SK-N-SH treated with all-trans-retinoic acid at 6 μM for 48 hours (cell line): ENCODE results near the gene BBS1.
A peak's percentile ranks its signal among the peaks of the same experiment; 100 is the strongest.
"Not testable (repeated sequence)": the region's sequence is repeated elsewhere in the genome, so short reads cannot be mapped to it uniquely, and the experiment has no call there.

Experiments used
- ATAC-seq: fragments of 200-7000 bp; cut with Tn5 transposase; 3 replicates; pipeline ENCODE4 v1.9.1; 2020; ENCODE audit warnings: mild to moderate bottlenecking, moderate library complexity
- ARNTL ChIP-seq: fragments of 450-650 bp; formaldehyde crosslinking; IDR thresholded peaks from 2 replicates; pipeline ENCODE4 v1.5.0; 2020; ENCODE audit warnings: low read depth, mild to moderate bottlenecking, moderate library complexity, borderline replicate concordance
- CSDC2 ChIP-seq: fragments of 250-450 bp; sonication (Bioruptor Pico); IDR thresholded peaks from 2 replicates; pipeline ENCODE4 v1.5.0; 2020; ENCODE audit warnings: mild to moderate bottlenecking, moderate library complexity
- ESRRG ChIP-seq: fragments of 250-450 bp; sonication (Bioruptor Pico); IDR thresholded peaks from 2 replicates; pipeline ENCODE4 v1.6.1; 2021; ENCODE audit warnings: mild to moderate bottlenecking
- GLIS3 ChIP-seq: fragments of 250-450 bp; sonication (Bioruptor Pico); IDR thresholded peaks from 2 replicates; pipeline ENCODE4 v1.5.0; 2020; ENCODE audit warnings: mild to moderate bottlenecking, moderate library complexity
- ISL1 ChIP-seq: fragments of 250-450 bp; sonication (Bioruptor Pico); IDR thresholded peaks from 2 replicates; pipeline ENCODE4 v2.1.2; 2022; ENCODE audit warnings: mild to moderate bottlenecking, moderate library complexity
- OSR1 ChIP-seq: fragments of 250-450 bp; sonication (Bioruptor Pico); IDR thresholded peaks from 2 replicates; pipeline ENCODE4 v1.8.0; 2022; ENCODE audit warnings: moderate library complexity, mild to moderate bottlenecking, inconsistent platforms
- PPARA ChIP-seq: fragments of 250-450 bp; sonication (Bioruptor Pico); IDR thresholded peaks from 2 replicates; pipeline ENCODE4 v1.5.0; 2020; ENCODE audit warnings: mild to moderate bottlenecking, borderline replicate concordance
- RARB ChIP-seq: fragments of 250-450 bp; sonication (Bioruptor Pico); IDR thresholded peaks from 2 replicates; pipeline ENCODE4 v1.8.0; 2021; ENCODE audit warnings: mild to moderate bottlenecking, moderate library complexity
- SNAI2 ChIP-seq: fragments of 250-450 bp; sonication (Bioruptor Pico); IDR thresholded peaks from 2 replicates; pipeline ENCODE4 v1.5.0; 2020; ENCODE audit warnings: mild to moderate bottlenecking, moderate library complexity
- TOX ChIP-seq: fragments of 250-450 bp; sonication (Bioruptor Pico); IDR thresholded peaks from 2 replicates; pipeline ENCODE4 v1.8.0; 2021; ENCODE audit warnings: mild to moderate bottlenecking, moderate library complexity, borderline replicate concordance
- ZFP3 ChIP-seq: fragments of 250-450 bp; sonication (Bioruptor Pico); IDR thresholded peaks from 2 replicates; pipeline ENCODE4 v1.5.0; 2020; ENCODE audit warnings: mild to moderate bottlenecking, moderate library complexity
- ZFP30 ChIP-seq: fragments of 450-650 bp; formaldehyde crosslinking; IDR thresholded peaks from 2 replicates; pipeline ENCODE4 v1.5.0; 2022; ENCODE audit warnings: mild to moderate bottlenecking, moderate library complexity
- ZNF70 ChIP-seq: fragments of 450-650 bp; formaldehyde crosslinking; IDR thresholded peaks from 2 replicates; pipeline ENCODE4 v1.5.0; 2020; ENCODE audit warnings: mild to moderate bottlenecking, moderate library complexity
- ZNF8 ChIP-seq: fragments of 450-650 bp; formaldehyde crosslinking; IDR thresholded peaks from 2 replicates; pipeline ENCODE4 v1.5.0; 2020; ENCODE audit warnings: mild to moderate bottlenecking, moderate library complexity
- TF ChIP-seq, protein P1 (sequence below): fragments of 250-450 bp; sonication (Bioruptor Pico); IDR thresholded peaks from 2 replicates; pipeline ENCODE4 v1.5.0; 2020; ENCODE audit warnings: mild to moderate bottlenecking, moderate library complexity
- TF ChIP-seq, protein P2 (sequence below): fragments of 250-450 bp; sonication (Bioruptor Pico); IDR thresholded peaks from 2 replicates; pipeline ENCODE4 v1.8.0; 2021; ENCODE audit warnings: low read depth, mild to moderate bottlenecking, moderate library complexity, borderline replicate concordance
- TF ChIP-seq, protein P3 (sequence below): fragments of 250-450 bp; sonication (Bioruptor Pico); IDR thresholded peaks from 2 replicates; pipeline ENCODE4 v1.5.1; 2020; ENCODE audit warnings: low read depth, mild to moderate bottlenecking, moderate library complexity
- TF ChIP-seq, protein P4 (sequence below): fragments of 250-450 bp; sonication (Bioruptor Pico); IDR thresholded peaks from 2 replicates; pipeline ENCODE4 v1.5.1; 2021; ENCODE audit warnings: mild to moderate bottlenecking, moderate library complexity

Gene BBS1

DNA sequence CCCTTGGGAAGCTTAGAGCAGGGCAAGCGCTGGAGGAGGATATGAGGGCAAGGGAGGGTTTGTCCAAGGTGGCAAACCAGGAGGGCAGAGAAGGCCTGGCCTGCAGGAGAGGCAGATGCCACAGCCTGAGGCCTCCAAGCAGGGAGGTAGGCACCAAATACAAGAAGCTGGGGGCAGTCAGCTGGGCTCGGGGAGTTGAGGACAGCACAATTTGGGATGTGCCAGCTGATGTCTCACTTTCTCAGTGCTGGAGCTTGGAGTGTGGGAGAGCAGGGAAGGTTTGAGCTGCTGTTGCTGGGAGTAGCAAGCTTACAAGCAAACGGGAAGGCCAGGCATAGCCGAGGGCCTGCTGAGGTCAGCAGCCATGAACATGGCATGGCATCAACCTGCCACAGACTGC is 31.5 kb downstream of the BBS1 start:
- TF ChIP-seq ZFP30 (CRISPR knock-in tag) = no peak
- TF ChIP-seq ZNF8 (CRISPR knock-in tag) = no peak
- TF ChIP-seq GLIS3 (CRISPR knock-in tag) = no peak
- TF ChIP-seq ESRRG (CRISPR knock-in tag) = no peak
- no peak for TF ChIP-seq RARB (CRISPR knock-in tag)
- TF ChIP-seq ISL1 = no peak
- ATAC-seq = no peak

DNA sequence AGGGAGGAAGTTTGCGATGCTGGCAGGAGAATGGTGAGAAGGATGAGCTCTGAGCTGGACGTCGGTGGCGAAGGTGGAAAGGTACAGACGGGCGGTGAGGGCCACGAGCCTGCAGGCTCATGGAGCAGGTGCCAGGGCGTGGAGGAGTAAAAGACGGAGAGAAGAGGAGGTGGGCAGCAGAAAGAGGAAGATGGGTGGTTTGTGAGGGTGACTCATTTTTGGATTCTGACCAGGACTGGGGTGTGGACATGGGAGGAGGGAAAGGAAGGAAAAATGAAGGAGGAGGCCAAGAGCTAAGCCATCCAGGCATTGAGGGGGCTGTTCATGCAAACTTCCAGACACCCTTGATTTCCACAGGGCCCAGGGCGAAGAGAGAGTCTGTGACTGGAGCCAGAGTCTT is 31.9 kb downstream of the BBS1 start:
- TF ChIP-seq ISL1 (no peak), ZNF70 (CRISPR knock-in tag) (no peak), ARNTL (CRISPR knock-in tag) (no peak), ZNF8 (CRISPR knock-in tag) (no peak), TOX (CRISPR knock-in tag) (no peak), SNAI2 (no peak), ZFP3 (no peak), ZFP30 (CRISPR knock-in tag) (no peak), OSR1 (CRISPR knock-in tag) (no peak), CSDC2 (CRISPR knock-in tag) (no peak)
- TF ChIP-seq, protein P1, sequence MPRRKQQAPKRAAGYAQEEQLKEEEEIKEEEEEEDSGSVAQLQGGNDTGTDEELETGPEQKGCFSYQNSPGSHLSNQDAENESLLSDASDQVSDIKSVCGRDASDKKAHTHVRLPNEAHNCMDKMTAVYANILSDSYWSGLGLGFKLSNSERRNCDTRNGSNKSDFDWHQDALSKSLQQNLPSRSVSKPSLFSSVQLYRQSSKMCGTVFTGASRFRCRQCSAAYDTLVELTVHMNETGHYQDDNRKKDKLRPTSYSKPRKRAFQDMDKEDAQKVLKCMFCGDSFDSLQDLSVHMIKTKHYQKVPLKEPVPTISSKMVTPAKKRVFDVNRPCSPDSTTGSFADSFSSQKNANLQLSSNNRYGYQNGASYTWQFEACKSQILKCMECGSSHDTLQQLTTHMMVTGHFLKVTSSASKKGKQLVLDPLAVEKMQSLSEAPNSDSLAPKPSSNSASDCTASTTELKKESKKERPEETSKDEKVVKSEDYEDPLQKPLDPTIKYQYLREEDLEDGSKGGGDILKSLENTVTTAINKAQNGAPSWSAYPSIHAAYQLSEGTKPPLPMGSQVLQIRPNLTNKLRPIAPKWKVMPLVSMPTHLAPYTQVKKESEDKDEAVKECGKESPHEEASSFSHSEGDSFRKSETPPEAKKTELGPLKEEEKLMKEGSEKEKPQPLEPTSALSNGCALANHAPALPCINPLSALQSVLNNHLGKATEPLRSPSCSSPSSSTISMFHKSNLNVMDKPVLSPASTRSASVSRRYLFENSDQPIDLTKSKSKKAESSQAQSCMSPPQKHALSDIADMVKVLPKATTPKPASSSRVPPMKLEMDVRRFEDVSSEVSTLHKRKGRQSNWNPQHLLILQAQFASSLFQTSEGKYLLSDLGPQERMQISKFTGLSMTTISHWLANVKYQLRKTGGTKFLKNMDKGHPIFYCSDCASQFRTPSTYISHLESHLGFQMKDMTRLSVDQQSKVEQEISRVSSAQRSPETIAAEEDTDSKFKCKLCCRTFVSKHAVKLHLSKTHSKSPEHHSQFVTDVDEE (CRISPR knock-in tag) = no peak
- TF ChIP-seq, protein P2, sequence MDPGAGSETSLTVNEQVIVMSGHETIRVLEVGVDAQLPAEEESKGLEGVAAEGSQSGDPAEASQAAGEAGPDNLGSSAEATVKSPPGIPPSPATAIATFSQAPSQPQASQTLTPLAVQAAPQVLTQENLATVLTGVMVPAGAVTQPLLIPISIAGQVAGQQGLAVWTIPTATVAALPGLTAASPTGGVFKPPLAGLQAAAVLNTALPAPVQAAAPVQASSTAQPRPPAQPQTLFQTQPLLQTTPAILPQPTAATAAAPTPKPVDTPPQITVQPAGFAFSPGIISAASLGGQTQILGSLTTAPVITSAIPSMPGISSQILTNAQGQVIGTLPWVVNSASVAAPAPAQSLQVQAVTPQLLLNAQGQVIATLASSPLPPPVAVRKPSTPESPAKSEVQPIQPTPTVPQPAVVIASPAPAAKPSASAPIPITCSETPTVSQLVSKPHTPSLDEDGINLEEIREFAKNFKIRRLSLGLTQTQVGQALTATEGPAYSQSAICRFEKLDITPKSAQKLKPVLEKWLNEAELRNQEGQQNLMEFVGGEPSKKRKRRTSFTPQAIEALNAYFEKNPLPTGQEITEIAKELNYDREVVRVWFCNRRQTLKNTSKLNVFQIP = no peak
- TF ChIP-seq, all 23 proteins: peak for 0
- no peak for ATAC-seq

DNA sequence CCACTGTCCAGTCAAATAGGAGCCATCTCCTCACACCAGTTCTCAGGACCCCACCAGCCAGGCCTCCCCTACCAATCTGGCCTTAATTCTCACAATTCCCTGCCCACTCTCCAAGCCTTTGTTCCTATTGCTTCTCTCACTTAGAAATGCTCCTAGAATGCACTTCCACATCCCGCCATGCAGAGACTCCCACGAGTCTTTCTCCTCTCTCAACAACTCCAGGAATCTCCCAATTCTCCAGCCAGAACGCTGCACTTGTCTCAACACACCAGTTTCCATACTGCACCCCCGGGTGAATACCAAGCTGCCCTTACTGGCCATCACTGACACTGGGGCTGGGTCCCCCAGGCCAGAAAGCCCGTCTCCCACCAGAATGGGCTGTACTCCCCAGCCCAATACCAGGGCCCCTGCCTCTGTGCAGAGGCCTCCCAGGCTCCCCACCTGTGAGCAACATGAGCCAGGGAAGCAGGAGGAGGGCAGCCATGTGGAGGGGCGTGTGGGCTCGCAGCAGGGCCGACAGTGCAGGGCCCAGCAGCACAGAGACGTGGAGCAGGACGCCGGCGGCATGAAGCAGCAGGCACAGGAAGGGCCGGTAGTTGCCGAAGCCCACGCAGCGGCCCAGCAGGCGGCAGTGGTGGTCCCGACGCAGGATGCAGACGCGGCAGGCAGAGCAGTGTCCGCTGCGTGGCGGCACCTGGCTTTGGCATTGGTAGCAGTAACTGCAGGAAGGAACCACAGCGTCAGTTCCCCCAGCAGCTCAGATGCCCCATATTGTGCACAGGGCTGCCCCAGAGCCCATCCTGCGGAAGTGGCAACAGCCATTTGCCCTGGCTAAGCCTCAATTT is 33.0 kb downstream of the BBS1 start:
- TF ChIP-seq ZNF8 (CRISPR knock-in tag) (no peak), ZNF70 (CRISPR knock-in tag) (no peak), ZFP3 (no peak), ZFP30 (CRISPR knock-in tag) (no peak)
- TF ChIP-seq, protein P3, sequence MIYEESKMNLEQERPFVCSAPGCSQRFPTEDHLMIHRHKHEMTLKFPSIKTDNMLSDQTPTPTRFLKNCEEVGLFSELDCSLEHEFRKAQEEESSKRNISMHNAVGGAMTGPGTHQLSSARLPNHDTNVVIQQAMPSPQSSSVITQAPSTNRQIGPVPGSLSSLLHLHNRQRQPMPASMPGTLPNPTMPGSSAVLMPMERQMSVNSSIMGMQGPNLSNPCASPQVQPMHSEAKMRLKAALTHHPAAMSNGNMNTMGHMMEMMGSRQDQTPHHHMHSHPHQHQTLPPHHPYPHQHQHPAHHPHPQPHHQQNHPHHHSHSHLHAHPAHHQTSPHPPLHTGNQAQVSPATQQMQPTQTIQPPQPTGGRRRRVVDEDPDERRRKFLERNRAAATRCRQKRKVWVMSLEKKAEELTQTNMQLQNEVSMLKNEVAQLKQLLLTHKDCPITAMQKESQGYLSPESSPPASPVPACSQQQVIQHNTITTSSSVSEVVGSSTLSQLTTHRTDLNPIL (CRISPR knock-in tag) = no peak
- TF ChIP-seq, all 23 proteins: peak for 0
- no peak for ATAC-seq

DNA sequence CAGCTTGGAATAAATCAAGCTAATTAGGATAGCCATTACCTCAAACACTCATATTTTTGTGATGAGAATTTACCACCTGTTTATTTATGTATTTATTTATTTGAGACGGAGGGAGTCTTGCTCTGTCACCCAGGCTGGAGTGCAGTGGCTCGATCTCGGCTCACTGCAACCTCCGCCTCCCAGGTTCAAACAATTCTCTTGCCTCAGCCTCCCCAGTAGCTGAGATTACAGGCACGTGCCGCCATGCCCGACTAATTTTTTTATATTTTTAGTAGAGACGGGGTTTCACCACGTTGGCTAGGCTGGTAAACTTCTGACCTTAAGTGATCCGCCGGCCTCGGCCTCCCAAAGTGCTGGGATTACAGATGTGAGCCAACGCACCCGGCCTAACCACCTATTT is 34.5 kb downstream of the BBS1 start:
- ATAC-seq = not testable (repeated sequence)

DNA sequence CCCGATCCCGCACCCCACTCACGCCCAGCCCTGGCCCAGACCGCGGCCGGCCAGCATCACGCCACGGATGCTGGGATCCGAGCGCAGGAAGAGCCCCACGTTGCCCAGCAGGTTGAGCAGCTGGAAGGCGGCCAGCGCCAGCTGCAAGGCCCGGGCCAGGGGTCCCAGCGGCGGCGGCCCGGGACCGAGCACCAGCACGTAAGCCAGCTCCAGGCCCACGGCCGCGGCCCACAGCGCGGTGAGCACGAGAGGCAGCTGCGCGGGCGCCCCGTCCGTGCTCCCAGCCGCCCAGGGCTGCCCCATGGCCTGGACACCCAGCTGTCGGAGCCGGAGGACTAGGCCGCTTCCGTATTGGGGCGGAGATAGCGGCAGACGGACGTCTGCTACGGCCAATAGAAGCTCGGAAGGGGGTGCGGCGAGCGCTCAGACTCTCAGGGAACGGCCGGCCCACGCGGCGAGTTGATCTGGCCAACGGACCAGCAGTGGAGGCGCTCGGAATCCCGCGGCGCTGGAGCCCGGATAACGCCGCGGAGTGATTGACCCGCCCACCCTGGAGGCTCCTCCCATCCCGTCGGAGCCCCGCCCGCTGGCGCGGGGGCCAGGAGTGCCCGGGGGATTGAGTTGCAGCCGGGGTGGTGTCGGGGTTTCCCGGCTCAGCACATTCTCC is 35.4 kb downstream of the BBS1 start, which contains the start of gene ZDHHC24:
Gene ZDHHC24, minus strand, starts transcription at position 348 of the 667 bp plus-strand sequence. Its CDS starts 45 bp downstream, at position 303.
- TF ChIP-seq, protein P4, sequence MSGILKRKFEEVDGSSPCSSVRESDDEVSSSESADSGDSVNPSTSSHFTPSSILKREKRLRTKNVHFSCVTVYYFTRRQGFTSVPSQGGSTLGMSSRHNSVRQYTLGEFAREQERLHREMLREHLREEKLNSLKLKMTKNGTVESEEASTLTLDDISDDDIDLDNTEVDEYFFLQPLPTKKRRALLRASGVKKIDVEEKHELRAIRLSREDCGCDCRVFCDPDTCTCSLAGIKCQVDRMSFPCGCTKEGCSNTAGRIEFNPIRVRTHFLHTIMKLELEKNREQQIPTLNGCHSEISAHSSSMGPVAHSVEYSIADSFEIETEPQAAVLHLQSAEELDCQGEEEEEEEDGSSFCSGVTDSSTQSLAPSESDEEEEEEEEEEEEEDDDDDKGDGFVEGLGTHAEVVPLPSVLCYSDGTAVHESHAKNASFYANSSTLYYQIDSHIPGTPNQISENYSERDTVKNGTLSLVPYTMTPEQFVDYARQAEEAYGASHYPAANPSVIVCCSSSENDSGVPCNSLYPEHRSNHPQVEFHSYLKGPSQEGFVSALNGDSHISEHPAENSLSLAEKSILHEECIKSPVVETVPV (CRISPR knock-in tag) = no peak
- TF ChIP-seq OSR1 (CRISPR knock-in tag) (no peak), ZFP3 (no peak), ZNF8 (CRISPR knock-in tag) (no peak), ZNF70 (CRISPR knock-in tag) (no peak), PPARA (CRISPR knock-in tag) (no peak), ARNTL (CRISPR knock-in tag) (no peak)
- TF ChIP-seq, protein P3 (CRISPR knock-in tag) = no peak

More for the DNA sequence above, 35.4 kb downstream of the BBS1 start, which contains the start of gene ZDHHC24:
- ATAC-seq = peak; percentile 98
